Activated CD4-positive, alpha-beta T cell treated with anti-CD3 and anti-CD28 coated beads, Interleukin-2, Interleukin-6, amounts not matched to agents 100 ng/mL and 50 ng/mL, durations not matched to agents 16 hours and 8 hours (primary cell): ENCODE data around the gene MSTO1.
"Not testable (repeated sequence)": the region's sequence is repeated elsewhere in the genome, so short reads cannot be mapped to it uniquely, and the experiment has no call there.

Source experiments
- DNase-seq: peaks from one replicate; pipeline ENCODE4 v3.0.0-alpha.2; 2020

MSTO1 gene

DNA sequence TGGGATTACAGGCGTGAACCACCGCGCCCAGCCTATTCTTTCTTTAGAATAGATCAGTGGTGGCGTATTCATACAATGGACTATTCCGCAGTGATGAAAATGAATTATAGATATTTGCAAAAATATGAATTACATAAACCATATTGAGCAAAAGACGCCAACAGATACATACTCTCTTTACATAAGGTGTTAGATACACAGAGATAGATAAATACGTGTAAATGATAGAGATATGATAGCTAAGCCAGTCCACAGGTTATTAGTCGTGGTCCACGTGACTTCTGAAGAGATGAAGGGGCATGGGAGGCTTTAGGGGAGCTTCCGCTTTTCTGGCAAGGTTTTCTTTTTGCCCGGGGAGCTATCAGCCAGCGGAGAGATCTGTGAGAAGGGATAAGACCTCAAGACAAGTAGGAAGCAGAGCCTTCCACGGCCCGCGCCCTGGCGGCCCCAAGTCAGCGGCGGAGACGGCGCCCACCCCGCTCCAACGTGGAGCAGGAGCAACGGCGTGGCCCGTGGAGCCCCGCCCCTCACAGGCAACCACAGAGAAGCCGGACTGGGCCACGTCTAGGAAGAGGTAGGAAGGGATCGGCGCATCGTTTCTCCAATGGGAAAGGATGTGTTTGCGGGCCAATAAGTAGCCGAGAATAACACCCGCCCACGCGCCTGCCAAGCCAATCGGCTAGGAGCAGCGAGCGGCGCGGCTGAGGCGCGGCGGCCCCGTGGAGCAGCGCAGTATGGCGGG lies at the start of gene MSTO1:
Gene MSTO1 (plus strand): TSS at position 704 of the 742 bp plus-strand sequence. CDS start 31 bp downstream, at position 735.
- DNase-seq = peak; percentile 98

DNA sequence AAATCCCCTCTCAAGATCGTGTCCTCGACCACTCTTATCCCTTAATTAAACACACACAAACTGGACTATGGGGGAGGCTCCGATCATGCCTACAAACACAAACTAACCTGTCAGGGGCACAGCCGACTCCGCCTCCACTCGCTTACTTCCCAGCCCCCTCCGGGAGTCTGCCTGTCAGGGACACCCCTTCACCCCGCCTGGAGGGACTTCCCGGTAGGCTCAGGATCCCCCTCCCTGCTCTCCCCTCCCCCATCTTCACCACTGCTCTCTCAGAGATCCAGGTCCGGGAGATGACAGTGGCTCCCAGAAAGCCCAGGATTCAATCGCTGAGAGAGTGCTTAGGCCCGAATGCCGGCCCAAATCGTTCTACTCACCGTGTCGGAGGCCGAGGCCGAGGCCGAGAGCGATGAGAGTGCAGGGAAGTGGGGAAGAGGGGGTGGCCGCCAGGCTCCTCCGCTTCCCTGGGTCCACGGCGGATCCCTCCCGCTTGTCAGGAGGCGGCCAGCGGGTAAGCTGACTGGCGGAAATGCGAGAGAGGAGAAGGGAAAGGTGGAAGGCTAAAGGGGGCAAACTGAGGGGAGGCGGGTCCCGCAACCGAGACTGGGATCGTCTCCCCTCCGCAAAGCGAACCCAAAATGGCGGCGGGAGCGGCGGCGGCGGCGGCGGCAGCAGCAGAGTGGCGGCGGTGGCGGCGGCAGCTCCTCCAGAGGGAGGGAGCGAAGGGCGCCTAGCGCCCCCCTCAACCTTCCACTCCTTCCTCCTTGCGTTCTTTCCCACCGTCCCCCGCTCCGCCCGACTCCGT lies 48.0 kb upstream of the MSTO1 start:
- DNase-seq = peak; percentile 64

DNA sequence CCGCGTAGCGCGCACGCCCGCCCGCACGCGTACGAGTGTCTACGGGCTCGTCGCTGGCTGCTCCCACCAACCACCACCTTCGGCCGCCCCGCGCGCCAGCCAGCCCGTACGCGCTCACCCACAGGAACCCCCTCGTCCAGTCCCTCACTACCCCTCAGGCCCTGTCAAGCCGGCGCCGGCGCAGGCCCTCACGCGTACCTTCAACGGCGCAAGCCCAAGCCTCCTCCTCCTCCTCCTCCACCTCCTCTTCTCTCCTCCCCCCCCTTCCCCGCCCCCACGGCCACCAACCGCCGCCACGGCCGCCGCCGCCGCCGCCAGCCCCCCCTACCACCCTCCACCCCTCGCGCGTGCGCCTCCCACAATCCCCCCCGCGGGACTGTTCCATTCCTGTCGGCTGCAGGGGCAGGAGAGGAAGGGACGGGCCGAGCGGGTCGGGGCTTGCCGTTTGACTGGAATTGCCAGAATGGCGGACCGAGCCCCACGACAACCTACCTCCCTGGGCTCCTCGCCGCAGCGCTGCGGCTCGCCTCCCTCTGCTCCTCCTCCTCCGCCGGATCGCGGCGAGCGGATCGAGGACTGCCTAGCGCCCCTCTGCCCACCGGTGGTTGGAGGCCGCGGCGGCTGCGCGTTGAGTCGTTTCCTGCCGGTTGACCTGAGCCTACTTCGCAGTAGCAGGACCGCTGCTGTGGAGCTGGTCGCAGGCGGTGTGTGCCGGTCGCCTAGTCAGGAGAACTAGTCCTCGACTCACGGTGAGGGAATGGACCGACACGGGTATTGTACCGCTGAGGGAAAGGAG lies 47.2 kb upstream of the MSTO1 start, which contains the start of gene ASH1L:
Gene ASH1L (minus strand): TSS at position 223 of the 796 bp plus-strand sequence. CDS start 41,284 bp downstream, outside the sequence.
- DNase-seq = peak; percentile 95

DNA sequence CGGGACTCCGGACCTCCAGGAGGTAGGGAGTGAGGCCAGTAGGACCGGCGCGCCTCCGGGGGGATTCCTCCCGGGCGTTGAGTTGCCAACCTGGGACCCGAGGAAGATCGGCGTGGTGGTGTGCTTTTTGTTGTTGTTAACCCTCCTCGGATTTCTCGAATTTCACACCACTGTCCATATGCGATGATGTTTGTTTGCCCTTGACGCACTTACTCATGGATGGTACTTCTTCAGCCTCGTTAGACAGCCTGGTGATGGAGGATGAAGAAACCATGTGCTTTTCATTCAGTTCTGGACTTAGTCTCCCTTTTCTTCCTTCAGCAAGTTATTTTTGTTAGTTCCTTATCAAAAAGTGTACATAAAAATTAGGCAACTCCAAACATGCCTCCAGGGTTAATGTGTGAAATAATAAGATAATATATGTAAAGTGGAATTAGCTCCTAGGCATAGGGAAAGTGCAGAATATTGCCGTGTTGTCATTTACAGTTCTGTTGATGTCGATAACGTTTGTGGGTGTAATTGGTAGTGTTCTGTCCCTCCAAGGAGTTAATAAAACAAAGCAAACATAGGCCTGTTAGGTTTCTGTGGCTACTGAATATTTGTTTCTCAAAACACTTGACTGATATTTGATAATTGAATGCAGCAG lies 46.5 kb upstream of the MSTO1 start:
- DNase-seq = not testable (repeated sequence)

DNA sequence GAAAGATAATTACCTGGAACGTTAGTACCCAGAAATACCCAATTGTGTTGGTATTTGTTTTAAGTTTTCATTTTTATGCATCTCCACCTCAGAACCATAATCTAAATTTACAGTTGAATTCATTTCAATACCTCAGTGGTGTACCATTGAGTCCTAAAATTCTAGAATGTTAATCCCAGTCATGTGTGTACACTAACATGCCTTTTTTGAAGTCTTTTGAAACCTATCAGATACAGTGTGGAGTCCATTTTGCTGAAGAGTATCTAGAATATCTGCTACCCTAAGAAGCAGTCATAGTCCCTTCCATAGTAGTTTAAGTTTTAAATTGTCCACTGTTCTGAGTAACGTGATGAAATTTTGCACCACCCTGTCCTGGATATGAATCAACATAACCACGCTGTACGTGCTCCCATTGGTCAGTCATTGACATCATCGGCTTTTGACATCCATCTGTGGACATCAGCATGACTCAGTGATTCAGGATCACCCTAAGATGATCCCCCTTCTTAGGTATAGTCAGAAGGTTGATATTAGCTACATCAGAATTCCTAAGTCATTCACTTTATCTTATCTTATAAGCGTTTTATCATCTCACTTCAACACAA lies 39.9 kb upstream of the MSTO1 start:
- DNase-seq = no peak

DNA sequence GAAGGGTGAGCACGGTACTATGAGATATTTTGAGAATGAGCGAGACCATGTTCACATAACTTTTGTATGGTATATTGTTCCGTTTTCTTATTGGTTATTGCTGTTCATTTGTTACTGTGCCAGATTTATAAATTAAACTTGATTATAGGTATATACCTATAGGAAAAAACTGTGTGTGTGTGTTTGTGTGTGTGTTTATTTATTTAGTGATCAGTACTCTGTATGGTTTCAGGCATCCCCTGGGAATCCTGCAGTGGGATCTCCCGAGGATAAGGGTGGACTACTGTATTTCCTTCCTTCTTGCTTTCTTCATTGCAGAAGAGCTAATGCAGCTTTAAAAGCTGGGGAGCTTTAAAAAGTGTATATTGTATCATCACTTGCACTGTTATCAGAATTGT lies 39.4 kb upstream of the MSTO1 start:
- no peak for DNase-seq

DNA sequence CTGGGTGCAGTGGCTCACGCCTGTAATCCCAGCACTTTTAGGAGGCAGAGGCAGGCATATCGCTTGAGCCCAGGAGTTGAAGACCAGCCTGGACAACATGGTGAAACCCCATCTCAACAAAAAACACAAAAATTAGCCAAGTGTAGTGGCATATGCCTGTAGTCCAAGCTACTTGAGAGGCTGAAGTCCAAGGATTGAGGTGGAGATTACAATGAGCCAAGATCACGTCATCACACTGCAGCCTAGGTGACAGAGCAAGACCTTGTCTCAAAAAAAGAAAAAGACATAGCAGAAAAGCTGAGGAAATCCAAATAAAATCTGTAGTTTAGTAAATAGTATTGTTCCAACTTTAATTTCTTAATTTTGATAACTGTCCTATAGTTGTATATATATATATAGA lies 35.9 kb upstream of the MSTO1 start:
- DNase-seq = no peak

DNA sequence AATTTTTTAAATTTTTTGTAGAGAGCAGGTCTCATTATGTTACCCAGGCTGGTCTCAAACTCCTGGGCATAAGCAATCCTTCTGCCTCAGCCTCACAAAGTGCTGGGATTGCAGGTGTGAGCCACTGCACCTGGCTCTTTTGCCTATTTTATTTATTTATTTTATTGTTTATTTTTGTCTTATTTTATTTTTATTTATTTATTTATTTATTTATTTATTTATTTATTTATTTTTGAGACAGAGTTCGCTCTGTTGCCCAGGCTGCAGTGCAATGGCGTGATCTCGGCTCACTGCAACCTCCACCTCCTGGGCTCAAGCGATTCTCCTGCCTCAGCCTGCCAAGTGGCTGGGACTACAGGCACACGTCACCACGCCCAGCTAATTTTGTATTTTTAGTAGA lies 34.4 kb upstream of the MSTO1 start:
- DNase-seq = not testable (repeated sequence)

DNA sequence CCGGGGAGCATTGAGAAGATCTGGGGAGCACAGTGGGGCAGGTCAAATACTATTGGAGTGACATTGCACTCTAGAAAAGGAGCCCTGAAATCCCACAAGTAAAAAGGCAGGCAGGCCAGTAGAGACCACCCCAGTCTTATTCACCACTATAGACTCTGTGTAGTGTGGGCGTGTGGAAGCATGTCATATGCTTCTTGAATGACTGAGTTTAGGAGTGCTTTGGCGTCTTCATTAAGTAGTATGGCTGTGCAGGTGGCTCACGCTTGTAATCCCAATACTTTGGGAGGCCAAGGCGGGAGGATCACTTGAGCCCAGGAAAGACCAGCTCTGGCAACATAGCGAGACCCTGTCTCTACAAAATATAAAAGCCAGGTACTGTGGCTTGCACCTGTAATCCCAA lies 26.2 kb upstream of the MSTO1 start:
- DNase-seq = not testable (repeated sequence)

DNA sequence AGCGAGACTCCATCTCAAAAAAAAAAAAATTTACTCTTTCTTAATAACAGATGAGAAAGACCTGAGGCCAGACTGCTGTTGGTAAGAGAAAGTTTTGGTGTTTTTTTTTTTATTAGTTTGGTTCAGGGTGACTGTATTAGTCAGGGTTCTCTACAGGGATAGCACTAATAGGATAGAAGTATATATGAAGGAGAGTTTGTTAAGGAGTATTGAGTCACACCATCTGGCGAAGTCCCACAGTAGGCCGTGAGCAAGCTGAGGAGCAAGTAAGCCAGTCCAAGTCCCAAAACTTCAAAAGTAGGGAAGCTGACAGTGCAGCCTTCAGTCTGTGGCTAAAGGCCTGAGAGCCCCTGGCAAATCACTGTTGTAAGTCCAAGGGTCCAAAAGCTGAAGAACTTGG lies 20.7 kb upstream of the MSTO1 start:
- DNase-seq = not testable (repeated sequence)

DNA sequence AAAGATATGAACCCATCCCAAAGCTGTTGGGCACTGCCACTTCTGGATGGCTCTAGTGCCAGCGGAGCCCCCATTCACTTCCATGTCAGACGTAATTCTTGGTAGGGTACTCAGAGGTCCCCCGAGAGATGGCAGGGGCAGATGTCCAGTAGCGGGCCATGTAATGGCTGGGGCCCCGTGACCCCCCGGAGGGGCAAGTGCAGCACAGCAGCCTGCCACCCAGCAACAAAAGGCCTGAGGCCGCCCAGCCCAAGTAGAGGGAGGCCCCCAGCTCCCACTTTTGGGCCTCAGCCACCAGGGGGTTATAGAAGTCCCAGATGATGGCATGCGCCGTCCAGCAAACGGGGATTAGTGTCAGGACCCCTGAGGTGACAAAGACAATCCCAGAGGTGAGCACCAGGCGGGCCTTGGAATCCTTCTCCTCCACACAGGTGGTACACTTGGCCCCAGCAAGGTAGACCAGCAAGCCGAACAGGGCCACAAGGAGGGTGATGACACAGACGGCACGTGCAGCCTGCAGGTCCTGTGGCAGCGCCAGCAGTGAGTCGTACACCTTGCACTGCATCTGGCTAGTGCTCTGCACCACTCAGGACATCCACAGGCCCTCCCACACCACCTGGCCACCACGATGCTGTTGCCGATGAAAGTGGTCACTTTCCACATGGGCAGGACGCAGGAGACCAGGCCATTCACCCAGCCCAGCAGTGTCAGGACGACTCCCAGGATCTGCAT lies 19.3 kb upstream of the MSTO1 start:
- not testable (repeated sequence) for DNase-seq

DNA sequence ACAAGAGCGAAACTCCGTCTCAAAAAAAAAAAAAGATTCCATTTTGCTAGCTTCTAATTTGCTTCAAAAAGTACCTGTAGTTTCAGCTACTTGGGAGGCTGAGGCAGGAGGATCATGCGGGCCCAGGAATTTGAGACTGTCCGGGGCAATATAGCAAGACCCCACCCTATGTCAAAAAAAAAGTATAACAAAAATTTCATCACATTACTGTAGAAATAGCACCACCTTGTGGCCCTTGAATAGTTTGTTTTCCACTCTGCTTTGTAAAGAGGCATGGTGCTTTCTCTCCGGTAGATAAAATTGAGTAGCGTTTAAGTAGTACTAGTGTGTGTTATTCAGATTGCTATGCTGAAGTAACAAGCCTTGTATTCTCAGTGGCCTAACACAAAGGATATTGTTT lies 18.2 kb upstream of the MSTO1 start:
- peak; percentile 64 for DNase-seq

DNA sequence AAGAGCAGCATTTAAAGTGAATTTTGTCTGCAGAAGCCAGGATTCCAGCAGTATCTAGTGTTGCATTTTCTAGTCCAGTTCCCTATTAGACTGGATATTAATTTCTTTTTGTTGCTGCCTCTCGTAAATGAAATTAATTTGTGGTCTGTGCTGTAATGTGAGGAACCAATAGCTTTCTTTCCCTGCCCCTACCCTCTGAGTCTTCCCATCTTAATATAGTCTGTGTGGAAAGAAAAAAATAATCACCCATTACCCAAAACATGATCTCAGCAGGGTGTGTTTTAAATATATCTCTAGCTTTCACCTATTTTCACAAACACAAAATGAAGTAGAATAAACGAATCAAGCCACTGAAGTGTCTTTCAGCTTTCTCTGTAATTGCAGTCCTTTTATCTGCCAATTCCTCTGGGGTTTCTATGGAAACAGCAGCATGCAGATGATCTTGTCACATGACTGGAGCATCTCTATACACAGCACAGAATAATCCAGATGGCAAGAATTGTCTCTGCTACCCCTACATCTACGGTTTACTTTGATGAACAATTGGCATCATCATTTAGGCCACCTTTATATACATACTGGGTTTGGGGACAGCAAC lies 14.0 kb upstream of the MSTO1 start:
- DNase-seq = not testable (repeated sequence)

DNA sequence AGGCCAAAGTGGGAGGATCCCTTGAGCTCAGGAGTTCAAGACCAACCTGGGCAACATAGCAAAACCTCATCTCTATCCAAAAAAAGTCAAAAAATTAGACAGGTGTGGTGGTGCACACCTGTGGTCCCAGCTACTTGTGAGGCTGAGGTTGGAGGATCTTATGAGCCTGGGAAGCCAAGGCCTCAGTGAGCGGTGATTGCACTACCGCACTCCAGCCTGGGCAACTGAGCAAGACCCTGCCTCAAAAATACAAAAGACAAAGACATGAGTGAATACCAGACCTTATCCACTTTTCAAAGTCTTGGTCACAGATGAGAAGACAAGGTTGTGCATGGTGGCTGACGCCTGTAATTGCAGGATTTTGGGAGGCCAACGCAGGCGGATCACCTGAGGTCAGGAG lies 13.2 kb upstream of the MSTO1 start:
- no peak for DNase-seq

DNA sequence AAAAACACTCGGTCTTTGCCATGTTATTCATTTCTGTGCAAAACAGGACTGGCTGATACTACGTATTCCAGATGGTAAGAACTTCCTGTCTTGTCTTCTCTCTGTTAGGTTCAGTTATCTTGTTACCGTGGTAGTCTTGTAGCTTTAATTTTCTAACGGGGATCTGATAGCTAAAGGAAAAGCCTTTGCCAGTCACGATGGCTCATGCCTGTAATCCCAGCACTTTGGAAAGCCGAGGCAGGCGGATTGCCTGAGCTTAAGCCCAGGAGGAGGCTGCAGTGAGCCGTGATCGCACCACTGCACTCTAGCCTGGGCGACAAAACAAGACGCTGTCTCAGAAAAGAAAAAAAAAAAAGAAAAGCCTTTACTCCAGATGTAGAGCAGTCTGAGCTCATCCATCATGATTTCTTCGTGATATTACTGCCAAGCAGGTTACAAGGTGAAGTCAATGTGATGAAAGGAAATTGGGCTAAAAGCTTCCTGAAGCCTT lies 11.1 kb upstream of the MSTO1 start:
- no peak for DNase-seq

DNA sequence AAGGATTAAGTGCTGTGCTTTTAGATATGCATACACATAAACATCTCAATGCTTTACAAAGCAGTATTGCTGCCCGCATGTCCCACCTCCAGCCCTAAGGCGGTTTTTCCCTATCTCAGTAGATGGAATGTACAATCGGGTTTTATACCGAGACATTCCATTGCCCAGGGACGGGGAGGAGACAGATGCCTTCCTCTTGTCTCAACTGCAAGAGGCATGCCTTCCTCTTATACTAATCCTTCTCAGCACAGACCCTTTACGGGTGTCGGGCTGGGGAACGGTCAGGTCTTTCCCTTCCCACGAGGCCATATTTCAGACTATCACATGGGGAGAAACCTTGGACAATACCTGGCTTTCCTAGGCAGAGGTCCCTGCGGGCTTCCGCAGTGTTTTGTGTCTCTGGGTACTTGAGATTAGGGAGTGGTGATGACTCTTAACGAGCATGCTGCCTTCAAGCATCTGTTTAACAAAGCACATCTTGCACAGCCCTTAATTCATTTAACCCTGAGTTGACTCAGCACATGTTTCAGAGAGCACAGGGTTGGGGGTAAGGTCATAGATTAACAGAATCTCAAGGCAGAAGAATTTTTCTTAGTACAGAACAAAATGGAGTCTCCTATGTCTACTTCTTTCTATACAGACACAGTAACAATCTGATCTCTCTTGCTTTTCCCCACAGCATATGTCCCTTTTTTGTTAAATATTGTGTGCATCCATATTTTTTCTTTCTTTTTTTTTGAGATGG lies 10.0 kb upstream of the MSTO1 start:
- DNase-seq = not testable (repeated sequence)

DNA sequence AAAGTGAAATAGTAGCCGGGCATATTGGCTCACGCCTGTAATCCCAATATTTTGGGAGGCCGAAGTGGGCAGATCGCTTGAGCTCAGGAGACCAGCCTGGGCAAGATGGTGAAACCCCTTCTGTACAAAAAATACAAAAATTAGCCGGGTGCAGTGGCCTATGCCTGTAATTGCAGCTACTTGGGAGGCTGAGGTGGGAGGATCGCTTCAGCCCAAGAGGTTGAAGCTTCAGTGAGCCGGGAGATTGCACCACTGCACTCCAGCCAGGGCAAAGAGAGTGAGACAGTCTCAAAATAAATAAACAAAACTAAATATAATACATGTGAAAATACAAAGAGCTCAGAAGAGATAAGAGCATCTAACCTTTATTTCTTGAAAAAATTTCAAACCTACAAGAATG lies 2.3 kb upstream of the MSTO1 start:
- no peak for DNase-seq

DNA sequence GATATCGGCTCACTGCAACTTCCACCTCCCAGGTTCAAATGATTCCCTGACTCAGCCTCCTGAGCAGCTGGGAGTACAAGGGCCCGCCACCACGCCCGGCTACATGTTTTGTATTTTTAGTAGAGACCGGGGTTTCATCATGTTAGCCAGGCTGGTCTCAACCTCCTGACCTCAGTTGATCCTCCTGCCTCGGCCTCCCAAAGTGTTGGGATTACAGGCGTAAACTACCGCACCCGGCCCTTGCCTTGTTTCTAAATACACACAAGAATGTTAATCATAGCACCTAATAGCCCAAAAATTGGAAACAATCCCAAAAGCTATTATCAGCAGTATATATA lies 1.2 kb upstream of the MSTO1 start:
- no peak for DNase-seq

DNA sequence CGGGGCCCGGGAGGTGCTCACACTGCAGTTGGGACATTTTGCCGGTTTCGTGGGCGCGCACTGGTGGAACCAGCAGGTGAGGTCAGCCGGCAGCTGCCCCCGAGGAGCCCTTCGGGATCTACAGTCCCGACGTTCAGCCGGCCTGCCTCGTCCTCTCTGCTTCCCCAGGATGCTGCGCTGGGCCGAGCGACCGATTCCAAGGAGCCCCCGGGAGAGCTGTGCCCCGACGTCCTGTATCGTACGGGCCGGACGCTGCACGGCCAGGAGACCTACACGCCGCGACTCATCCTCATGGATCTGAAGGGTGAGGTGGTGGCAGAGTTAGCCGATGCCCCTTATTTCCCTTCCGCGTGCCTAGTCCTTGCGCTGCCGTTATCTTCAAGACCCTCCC lies 234 bp downstream of the MSTO1 start:
- DNase-seq = not testable (repeated sequence)

DNA sequence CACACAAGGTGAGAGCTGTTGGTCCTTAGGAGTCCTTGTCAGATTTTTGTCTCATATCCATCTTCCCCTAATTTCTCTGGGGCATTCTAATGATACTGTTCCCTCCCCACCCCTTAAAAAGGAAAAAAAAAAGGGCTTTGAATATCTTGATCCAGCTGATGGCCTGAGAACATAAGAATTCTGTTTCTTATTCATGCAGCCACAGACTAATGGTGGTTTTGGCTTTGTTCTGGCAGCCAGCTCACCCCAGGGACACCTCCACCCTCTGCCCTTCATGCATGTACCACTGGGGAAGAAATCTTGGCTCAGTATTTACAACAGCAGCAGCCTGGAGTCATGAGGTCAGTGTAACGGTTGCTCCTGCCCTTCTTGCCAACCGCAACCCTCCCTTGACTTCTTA lies 3.2 kb downstream of the MSTO1 start:
- not testable (repeated sequence) for DNase-seq
